ENCODE data around the gene EIF5A. TPM values are rescaled to one million over a fixed set of nuclear protein-coding genes. Genes with fewer than 3 reads are reported as not detected.

EIF5A gene
- total and polyA plus RNA-seq, 4 donors = 179 to 506 (median 302) TPM

- TF ChIP-seq REST (IDR thresholded peaks at IDR 0.05) = no peak
- no peak for TF ChIP-seq YY1 (IDR thresholded peaks at IDR 0.05)
Measured at GRCh38 chr17:7315570-7316235, 8.3 kb downstream of the EIF5A start (continued).

- H3K27me3 ChIP-seq (ENCODE audit: control insufficient read depth in 4 of 4, insufficient read depth in 4 of 4, low read length in 3 of 4) = no peaks in the 10 kb centered on the region
- no peaks in the 10 kb centered on the region for H3K9me3 ChIP-seq (ENCODE audit: control insufficient read depth in 4 of 4, low read length in 3 of 4)
- 92% methylated on average over 16 of the region's 16 CpGs for WGBS
- H3K9ac ChIP-seq (ENCODE audit: low read depth in 1 of 2, low read length in 2 of 2) = no peak overlapping the region
- peaks cover 7 to 33% (median 25%) of the 10 kb centered on the region in 4 donors for H3K4me1 ChIP-seq (ENCODE audit: control insufficient read depth in 4 of 4, insufficient read depth in 4 of 4, low read length in 3 of 4)
- no peak for DNase-seq (ENCODE audit: low spot score)
- H3K27ac ChIP-seq (ENCODE audit: low read depth in 1 of 2, low read length in 2 of 2) = no peak overlapping the region
- TF ChIP-seq RAD21 (IDR thresholded peaks at IDR 0.05) (no peak), HNF4G (IDR thresholded peaks at IDR 0.05) (no peak)
- H3K36me3 ChIP-seq (ENCODE audit: control insufficient read depth in 4 of 4, insufficient read depth in 3 of 4, low read depth in 1 of 4, low read length in 3 of 4) = peaks cover 13 to 54% (median 35%) of the 10 kb centered on the region in 4 donors
- H3K4me3 ChIP-seq (ENCODE audit: low read depth in 1 of 3, low read length in 3 of 3) = no peak overlapping the region
Measured at GRCh38 chr17:7317161-7317803, 9.9 kb downstream of the EIF5A start.

- DNase-seq (ENCODE audit: low spot score) = no peak
- Histone ChIP-seq H3K27me3 (ENCODE audit: control insufficient read depth in 4 of 4, insufficient read depth in 4 of 4, low read length in 3 of 4) (no peaks in the 10 kb centered on the region), H3K4me3 (ENCODE audit: low read depth in 1 of 3, low read length in 3 of 3) (no peak overlapping the region), H3K36me3 (ENCODE audit: control insufficient read depth in 4 of 4, insufficient read depth in 3 of 4, low read depth in 1 of 4, low read length in 3 of 4) (peaks cover 13 to 55% (median 29%) of the 10 kb centered on the region in 4 donors), H3K27ac (ENCODE audit: low read depth in 1 of 2, low read length in 2 of 2) (no peak overlapping the region), H3K9me3 (ENCODE audit: control insufficient read depth in 4 of 4, low read length in 3 of 4) (no peaks in the 10 kb centered on the region), H3K9ac (ENCODE audit: low read depth in 1 of 2, low read length in 2 of 2) (no peak overlapping the region), H3K4me1 (ENCODE audit: control insufficient read depth in 4 of 4, insufficient read depth in 4 of 4, low read length in 3 of 4) (peaks cover 6 to 26% (median 19%) of the 10 kb centered on the region in 4 donors)
- TF ChIP-seq HNF4G (IDR thresholded peaks at IDR 0.05) (no peak), ZBTB33 (IDR thresholded peaks at IDR 0.05) (no peak), GABPA (IDR thresholded peaks at IDR 0.05 in 1 of 2, conservative IDR thresholded peaks at IDR 0.05 in 1 of 2) (no peak), JUND (IDR thresholded peaks at IDR 0.05) (no peak), SP1 (IDR thresholded peaks at IDR 0.05) (no peak), RXRA (IDR thresholded peaks at IDR 0.05) (no peak), RAD21 (IDR thresholded peaks at IDR 0.05) (no peak), CTCF (IDR thresholded peaks at IDR 0.05; ENCODE audit: low read depth, low read length, missing input control) (no peak), MAX (IDR thresholded peaks at IDR 0.05) (no peak)
- 90% methylated on average over 13 of the region's 13 CpGs for WGBS
Measured at GRCh38 chr17:7318121-7318860, 10.9 kb downstream of the EIF5A start.
